CD4-positive, alpha-beta T cell (primary cell): ENCODE data around the gene TAF3. TPM values are rescaled to one million over a fixed set of nuclear protein-coding genes. Genes with fewer than 3 reads are reported as not detected.

Experiments
- ATAC-seq: fragments of 200-7000 bp; cut with Tn5 transposase; one replicate; pipeline ENCODE4 v1.10.0; 2022; ENCODE audit warnings: mild to moderate bottlenecking; ENCODE audit not compliant: poor library complexity
- CTCF ChIA-PET: fragments of 350-600 bp; sonication (Branson Sonifier 250); formaldehyde crosslinking; loops from one replicate; lab custom pipeline; 2021; ENCODE audit warnings: antibody characterized with exemption, inconsistent platforms; lab: Charles Lee
- POLR2A ChIA-PET: fragments of 350-600 bp; sonication (Branson Sonifier 250); formaldehyde crosslinking; loops from one replicate; lab custom pipeline; 2021; ENCODE audit warnings: antibody characterized with exemption, inconsistent platforms; lab: Charles Lee
- DNase-seq, 14 experiments: peaks; one replicate each; pipeline ENCODE4 v3.0.0-alpha.2; 2013 to 2020; ENCODE audit warnings: mixed read lengths in 2 of 14
- H3K27ac ChIP-seq, 2 donors: one replicate each; pipeline versions ENCODE4 v1.5.1 to v1.7.0; 2013; ENCODE audit warnings: low read length in 2 of 2, low read depth in 1 of 2, mild to moderate bottlenecking in 1 of 2
- H3K27me3 ChIP-seq, 2 experiments: 1 replicate in 1 of 2; 2 replicates in 1 of 2; pipeline versions ENCODE4 v1.6.1 to v1.7.0; 2013; ENCODE audit warnings: low read length in 2 of 2, control low read depth in 1 of 2, mild to moderate bottlenecking in 1 of 2, moderate library complexity in 1 of 2; ENCODE audit not compliant: insufficient read depth in 2 of 2, control insufficient read depth in 1 of 2
- H3K36me3 ChIP-seq: one replicate; pipeline ENCODE4 v1.6.1; 2013; ENCODE audit warnings: low read length, control low read depth; ENCODE audit not compliant: insufficient read depth
- H3K4me1 ChIP-seq: one replicate; pipeline ENCODE4 v1.6.1; 2013; ENCODE audit warnings: low read length, control low read depth; ENCODE audit not compliant: insufficient read depth
- H3K4me3 ChIP-seq: one replicate; pipeline ENCODE4 v1.5.1; 2013; ENCODE audit warnings: mild to moderate bottlenecking, low read length, moderate library complexity
- H3K9me3 ChIP-seq, 2 experiments: 1 replicate in 1 of 2; 2 replicates in 1 of 2; pipeline versions ENCODE4 v1.6.1 to v1.7.0; 2013; ENCODE audit warnings: low read length in 2 of 2, mild to moderate bottlenecking in 2 of 2, control low read depth in 1 of 2, moderate library complexity in 1 of 2; ENCODE audit not compliant: control insufficient read depth in 1 of 2, insufficient read depth in 1 of 2
- H3K27ac Mint-ChIP-seq: one replicate; pipeline ENCODE4 v1.8.0; 2020; ENCODE audit warnings: mixed read lengths
- H3K27me3 Mint-ChIP-seq: one replicate; pipeline ENCODE4 v1.8.0; 2021; ENCODE audit warnings: mixed read lengths
- H3K36me3 Mint-ChIP-seq: one replicate; pipeline ENCODE4 v1.8.0; 2021; ENCODE audit warnings: low read depth, mixed read lengths
- H3K4me1 Mint-ChIP-seq: one replicate; pipeline ENCODE4 v1.8.0; 2021; ENCODE audit warnings: low read depth, mixed read lengths
- H3K4me3 Mint-ChIP-seq: one replicate; pipeline ENCODE4 v1.8.0; 2020; ENCODE audit warnings: mild to moderate bottlenecking, mixed read lengths
- H3K9me3 Mint-ChIP-seq: one replicate; pipeline ENCODE4 v1.8.0; 2020; ENCODE audit warnings: mixed read lengths
- CTCF ChIP-seq: fragments of 200-600 bp; IDR thresholded peaks from one replicate; pipeline ENCODE4 v1.8.0; 2022; ENCODE audit warnings: antibody characterized with exemption, mild to moderate bottlenecking
- intact Hi-C, 2 experiments: fragments of 100-400 bp; cut with DNase I in 1 of 2; cut with micrococcal nuclease in 1 of 2; formaldehyde crosslinking; loops; one replicate each; pipeline versions ENCODE4 v1.15.1 to v1.9.0; 2023 to 2025; cut with DNase I, micrococcal nuclease
- total RNA-seq, 174 experiments: library from RNA in 2 of 174; stranded (reverse) in 2 of 174; gene quantifications; one replicate each; pipeline ENCODE4 v1.2.3 and lab custom pipeline; 2021 to 2026

Gene TAF3
- total RNA-seq, 2 experiments from 2014 or later = 12.6 to 12.8 TPM

- Histone ChIP-seq H3K27me3 (peaks cover 96 to 99% of the 10 kb centered on the region in 2 experiments), H3K36me3 (no peaks in the 10 kb centered on the region), H3K4me1 (peaks cover 84% of the 10 kb centered on the region), H3K27ac (no peak overlapping the region), H3K9me3 (peaks cover 0 to 52% of the 10 kb centered on the region in 2 experiments), H3K4me3 (no peak overlapping the region)
- no peaks in the 10 kb centered on the region for H3K36me3 Mint-ChIP-seq
- no peaks in the 10 kb centered on the region for H3K9me3 Mint-ChIP-seq
- peak overlapping the region; percentile 34 for H3K27ac Mint-ChIP-seq
- intact Hi-C loops = no loop called here
- peaks cover 80% of the 10 kb centered on the region for H3K4me1 Mint-ChIP-seq
- H3K4me3 Mint-ChIP-seq = peak overlapping the region; percentile 52
- peaks cover 96% of the 10 kb centered on the region for H3K27me3 Mint-ChIP-seq
- no peak for TF ChIP-seq CTCF
- ChIA-PET POLR2A (interaction anchor here (1.1 to 1.5 kb wide), 4 partner anchors 8 to 15 kb away, joined by 3 to 7 read pairs (median 3); partner anchors contain the start of gene GATA3), CTCF (no interaction called here)
- ATAC-seq (no peak), DNase-seq (peak in 3 of 14 experiments; percentile 21 to 49 (median 43))
These were observed 226.8 kb downstream of the TAF3 start for GRCh38 chr10:8044908-8045725.

GRCh38 chr10:8045726-8046494 is 227.6 kb downstream of the TAF3 start:
- peaks cover 91 to 99% of the 10 kb centered on the region in 2 experiments for H3K27me3 ChIP-seq
- intact Hi-C loops = no loop called here

More at GRCh38 chr10:8045726-8046494, 227.6 kb downstream of the TAF3 start:
- ChIA-PET CTCF (no interaction called here), POLR2A (interaction anchor here (0.7 to 1.5 kb wide), 5 partner anchors 9 to 16 kb away, joined by 3 to 7 read pairs (median 3); partner anchors contain the start of gene GATA3)
- Mint-ChIP-seq H3K4me3 (peak overlapping the region; percentile 52), H3K27me3 (peaks cover 89% of the 10 kb centered on the region), H3K36me3 (no peaks in the 10 kb centered on the region), H3K9me3 (no peaks in the 10 kb centered on the region), H3K4me1 (peaks cover 80% of the 10 kb centered on the region), H3K27ac (no peak overlapping the region)
- H3K36me3 ChIP-seq = no peaks in the 10 kb centered on the region
- H3K4me3 ChIP-seq = no peak overlapping the region
- no peak overlapping the region for H3K27ac ChIP-seq
- no peak for TF ChIP-seq CTCF
- ATAC-seq (no peak), DNase-seq (peak in 2 of 14 experiments; percentile 5 to 34)
- H3K9me3 ChIP-seq = peaks cover 0 to 56% of the 10 kb centered on the region in 2 experiments
- peaks cover 92% of the 10 kb centered on the region for H3K4me1 ChIP-seq
